Activated CD8-positive, alpha-beta memory T cell treated with anti-CD3 and anti-CD28 coated beads for 48 hours (primary cell): ENCODE measurements around the gene LNP1.
"Not testable (repeated sequence)": the region's sequence is repeated elsewhere in the genome, so short reads cannot be mapped to it uniquely, and the experiment has no call there.

ENCODE experiments used
- DNase-seq, 3 experiments: peaks; one replicate each; pipeline ENCODE4 v3.0.0-alpha.2; 2020; ENCODE audit warnings: low read depth in 2 of 3, low spot score in 2 of 3

Gene LNP1

DNA sequence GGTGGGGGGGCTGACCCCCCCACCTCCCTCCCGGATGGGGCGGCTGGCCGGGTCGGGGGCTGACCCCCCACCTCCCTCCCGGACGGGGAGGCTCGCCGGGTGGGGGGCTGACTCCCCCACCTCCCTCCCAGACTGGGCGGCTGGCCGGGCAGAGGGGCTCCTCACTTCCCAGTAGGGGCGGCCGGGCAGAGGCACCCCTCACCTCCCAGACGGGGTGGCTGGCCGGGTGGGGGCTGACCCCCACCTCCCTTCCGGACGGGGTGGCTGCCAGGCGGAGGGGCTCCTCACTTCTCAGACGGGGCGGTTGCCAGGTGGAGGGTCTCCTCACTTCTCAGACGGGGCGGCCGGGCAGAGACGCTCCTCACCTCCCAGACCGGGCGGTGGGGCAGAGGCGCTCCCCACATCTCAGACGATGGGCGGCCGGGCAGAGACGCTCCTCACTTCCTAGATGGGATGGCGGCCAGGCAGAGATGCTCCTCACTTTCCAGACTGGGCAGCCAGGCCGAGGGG, 76.6 kb downstream of the LNP1 start:
- DNase-seq = not testable (repeated sequence)

DNA sequence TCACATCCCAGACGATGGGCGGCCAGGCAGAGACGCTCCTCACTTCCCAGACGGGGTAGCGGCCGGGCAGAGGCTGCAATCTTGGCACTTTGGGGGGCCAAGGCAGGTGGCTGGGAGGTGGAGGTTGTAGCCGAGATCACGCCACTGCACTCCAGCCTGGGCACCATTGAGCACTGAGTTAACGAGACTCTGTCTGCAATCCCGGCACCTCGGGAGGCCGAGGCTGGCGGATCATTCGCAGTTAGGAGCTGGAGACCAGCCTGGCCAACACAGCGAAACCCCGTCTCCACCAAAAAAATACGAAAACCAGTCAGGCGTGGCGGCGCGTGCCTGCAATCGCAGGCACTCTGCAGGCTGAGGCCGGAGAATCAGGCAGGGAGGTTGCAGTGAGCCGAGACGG, 77.2 kb downstream of the LNP1 start:
- not testable (repeated sequence) for DNase-seq

DNA sequence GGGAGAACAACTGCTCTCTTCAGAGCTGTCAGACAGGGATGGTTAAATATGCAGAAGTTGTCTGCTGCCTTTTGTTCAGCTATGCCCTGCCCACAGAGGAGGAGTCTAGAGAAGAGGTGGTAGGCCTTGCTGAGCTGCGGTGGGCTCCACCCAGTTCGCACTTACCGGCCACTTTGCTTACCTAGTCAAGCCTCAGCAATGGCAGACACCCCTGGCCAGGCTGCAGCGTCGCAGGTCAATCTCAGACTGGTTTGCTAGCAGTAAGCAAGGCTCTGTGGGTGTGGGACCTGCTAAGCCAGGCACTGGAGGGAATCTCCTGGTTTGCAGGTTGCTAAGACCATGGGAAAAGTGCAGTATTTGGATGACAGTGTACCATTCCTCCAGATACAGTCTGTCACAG, 78.7 kb downstream of the LNP1 start:
- DNase-seq = no peak

DNA sequence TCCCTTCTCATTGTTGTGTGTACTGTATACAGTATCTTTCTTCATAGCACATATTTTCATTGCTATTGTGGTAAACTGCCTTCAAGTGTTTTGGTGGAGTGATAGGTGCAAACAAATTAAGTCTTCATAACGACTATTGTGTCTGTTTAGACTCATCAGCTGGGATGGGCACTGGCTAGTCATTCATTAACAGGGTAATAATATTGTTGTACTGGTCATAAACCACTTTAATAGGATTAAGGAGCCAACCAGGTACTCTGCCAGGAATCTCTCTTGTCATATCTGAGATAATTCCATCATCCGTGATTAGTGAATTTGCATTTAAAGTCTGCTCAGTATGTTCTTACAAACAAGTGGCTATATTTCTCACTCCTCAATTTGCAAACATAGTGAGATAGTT, 80.8 kb downstream of the LNP1 start:
- no peak for DNase-seq

DNA sequence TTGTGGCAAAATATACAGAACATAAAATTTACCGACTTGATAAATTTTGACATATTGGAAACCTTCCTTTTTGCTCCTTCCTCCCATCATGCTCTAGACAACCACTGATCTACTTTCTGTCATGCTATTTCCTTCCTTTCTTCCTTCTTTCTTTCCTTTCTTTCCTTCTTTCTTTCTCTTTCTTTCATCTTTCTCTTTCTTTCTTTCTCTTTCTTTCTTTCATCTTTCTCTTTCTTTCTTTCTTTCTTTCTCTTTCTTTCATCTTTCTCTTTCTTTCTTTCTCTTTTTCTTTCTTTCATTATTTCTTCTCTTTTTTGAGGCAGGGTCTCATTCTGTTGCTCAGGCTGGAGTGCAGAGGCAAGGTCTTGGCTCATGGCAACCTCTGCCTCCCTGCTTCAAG, 82.2 kb downstream of the LNP1 start:
- no peak for DNase-seq

DNA sequence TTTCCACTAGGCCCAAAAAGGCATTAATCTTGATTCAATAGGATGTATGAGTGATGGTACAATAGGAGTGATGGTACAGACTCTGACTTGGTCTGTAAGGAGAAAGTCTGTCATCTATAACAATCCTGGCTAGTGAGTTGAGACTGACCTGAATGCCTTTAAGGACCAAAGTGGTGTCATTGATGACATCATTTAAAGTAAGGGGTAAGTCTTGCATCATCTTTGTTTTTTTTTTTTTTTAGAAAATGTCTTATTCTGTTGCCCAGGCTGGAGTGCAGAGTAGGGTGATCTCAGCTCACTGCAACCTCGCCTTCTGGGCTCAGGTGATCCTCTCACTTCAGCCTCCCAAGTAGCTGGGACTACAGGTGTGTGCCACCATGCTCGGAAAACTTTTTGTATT, 85.5 kb downstream of the LNP1 start:
- no peak for DNase-seq

DNA sequence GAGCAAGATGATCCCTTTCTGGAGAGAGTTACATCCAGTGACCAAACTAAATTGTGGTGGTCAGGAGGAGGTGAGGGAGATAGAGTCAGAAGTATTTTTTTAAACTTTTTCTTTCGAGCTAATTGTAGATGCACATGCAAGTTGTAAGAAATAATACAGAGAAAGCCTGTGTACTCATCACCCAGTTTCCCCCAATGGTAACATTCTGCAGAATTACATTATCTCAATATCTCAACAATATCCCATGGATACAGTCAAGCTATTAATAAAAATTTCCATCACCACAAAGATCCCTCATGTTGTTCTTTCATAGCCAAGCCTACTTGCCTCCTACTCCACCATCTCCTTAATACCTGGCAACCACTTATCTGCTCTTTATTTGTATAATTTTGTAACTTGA, 87.8 kb downstream of the LNP1 start:
- DNase-seq = no peak

DNA sequence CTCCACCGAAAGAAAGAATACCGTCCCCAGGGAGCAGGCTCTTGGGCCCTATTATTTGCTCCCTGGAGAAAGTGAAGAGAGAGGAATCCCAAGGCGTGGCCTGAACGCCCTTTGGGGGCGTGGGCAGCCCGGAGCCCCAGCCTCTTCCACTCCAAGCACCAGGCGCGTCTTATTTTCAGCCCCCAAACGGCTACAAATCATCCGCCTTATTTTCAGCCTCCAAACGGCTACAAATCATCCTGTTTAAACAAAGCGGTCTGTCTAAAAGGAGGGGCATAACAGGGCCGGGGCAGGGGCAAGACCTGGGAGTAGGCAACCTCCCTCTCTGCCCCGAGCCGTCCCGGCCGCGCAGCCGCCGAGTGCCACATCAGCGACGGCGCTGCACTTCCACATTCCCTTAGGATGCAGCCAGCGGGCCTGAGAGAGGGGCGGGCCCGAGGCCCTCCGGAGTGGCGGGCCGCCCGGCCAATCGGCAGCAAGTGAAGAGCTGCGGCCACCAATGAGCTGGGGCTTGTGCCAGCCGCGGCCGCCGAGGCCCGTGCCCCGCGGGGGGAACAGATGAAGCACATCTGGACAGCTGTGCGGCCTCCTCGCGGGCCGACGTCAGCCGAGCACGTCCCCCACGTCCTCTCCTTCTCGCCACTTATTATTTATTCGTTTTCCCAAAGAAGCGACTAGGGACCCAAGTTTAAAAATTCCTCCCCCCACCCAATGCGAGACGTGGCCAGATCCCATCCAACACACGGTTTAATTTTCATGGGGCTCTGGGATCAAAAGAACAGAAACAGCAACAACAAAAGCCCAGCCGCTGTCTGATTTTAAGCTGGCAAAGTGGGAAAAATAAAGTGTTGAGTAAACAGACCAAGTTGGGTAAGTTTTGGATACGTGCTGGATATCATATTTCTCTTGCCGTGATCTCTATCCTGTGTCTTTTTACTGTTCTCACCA, 91.0 kb downstream of the LNP1 start, which contains the start of gene TMEM45A:
TMEM45A (plus strand) TSS at position 561 of the 948 bp plus-strand sequence. CDS start 62,593 bp downstream, outside the sequence.
- DNase-seq = peak; percentile 56 to 74 (median 62)

DNA sequence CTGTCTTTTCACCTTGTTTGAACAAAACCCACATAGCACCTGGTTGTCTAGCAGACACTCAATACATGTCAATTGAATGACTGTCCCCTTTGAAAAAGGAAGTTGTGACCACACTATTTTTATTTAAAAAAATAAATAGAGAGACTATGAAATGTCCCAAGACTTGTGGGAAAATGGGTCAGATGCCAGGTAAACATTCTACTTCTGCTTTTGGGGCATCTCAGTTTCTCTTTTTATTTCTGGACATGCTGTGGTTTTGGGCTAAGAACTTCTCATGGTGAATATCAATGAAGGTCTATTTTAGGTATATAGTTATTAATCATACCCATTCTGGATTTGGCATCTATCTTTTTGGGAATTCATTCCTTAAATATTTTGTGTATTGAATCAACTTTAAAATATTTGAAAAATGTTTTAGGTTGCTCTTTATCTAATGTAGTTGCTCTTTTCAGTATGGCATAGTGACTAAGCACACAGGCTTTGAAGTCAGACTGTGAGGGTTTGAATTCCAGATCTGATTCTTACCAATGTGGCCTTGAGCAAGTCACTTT, 95.4 kb downstream of the LNP1 start:
- DNase-seq = no peak

DNA sequence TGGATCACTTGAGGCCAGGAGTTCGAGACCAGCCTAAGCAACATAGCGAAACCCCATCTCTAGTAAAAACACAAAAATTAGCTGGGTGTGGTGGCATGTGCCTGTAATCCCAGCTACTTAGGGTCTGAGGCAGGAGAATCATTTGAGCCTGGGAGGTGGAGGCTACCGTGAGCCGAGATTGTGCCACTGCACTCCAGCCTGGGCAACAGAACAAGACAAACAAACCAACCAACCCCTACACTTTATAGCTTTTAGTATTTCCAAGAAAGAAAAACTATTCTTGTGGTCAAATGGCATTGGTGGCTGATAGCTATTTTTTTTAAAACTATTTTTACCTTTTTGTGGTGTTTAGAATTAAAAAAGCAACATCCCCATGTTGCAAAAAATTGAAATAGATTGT, 98.3 kb downstream of the LNP1 start:
- no peak for DNase-seq

DNA sequence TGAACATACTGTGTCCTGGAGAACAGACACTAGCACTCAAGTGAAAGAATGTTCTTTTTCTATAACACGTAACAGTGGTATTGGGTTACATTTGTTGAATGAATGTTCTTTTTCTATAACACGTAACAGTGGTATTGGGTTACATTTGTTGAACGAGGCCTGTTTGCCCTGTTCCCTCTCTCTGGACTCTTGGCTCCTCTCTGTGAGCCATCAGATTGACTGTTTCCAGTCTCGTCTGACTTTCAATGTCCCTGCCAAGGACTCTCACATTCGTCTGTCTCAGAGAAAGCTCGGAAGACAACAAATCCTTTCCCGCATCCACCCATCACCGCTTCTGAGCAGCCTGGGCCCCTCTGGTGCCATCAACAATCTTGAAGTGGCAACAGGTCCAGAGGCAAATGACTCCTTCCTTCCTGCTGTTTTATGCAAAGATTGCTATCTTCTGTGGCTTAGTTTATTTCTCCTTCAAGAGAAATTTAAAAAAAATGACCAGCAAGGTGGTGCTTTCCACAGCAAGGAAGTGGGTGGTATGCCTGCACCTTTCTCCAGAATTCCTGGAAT, 99.1 kb downstream of the LNP1 start:
- no peak for DNase-seq

DNA sequence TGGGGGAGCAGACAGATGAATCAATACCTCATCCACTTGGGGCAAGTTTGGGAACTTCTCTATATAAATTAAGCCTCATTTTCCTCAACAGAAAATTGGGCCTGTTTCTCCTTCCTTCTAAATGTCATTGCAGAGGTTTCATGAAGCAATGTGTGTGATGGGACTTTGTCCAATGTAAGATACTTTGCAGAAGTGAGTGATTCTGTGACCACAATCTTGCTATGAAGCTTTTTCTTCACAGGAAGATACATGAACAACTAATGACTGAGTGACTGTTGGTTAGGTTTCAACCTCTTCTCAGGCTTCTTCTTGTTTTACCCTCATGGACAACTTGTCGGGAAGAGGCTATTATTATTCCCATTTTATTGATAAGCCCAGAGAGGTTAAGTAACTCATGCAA, 102.1 kb downstream of the LNP1 start:
- DNase-seq = no peak
